Epithelial cell of proximal tubule (primary cell): ENCODE data around the gene EIF4H. TPM values are rescaled to one million over a fixed set of nuclear protein-coding genes. Genes with fewer than 3 reads are reported as not detected.

ENCODE experiments used
- DNase-seq: peaks from one replicate; pipeline ENCODE4 v3.0.0-alpha.2; 2011; ENCODE audit warnings: low read depth
- H3K4me3 ChIP-seq: 2 replicates; pipeline ENCODE4 v1.5.1; 2011; ENCODE audit warnings: low read depth, mild to moderate bottlenecking, low read length
- total RNA-seq: library from RNA; depleted of rRNA; stranded (reverse); fragments of >200 nt; gene quantifications from 2 replicates; pipeline ENCODE4 v1.2.3, GENCODE V29; 2015
- TF ChIP-seq, protein P1 (sequence below): conservative IDR thresholded peaks from 2 replicates; pipeline ENCODE4 v1.5.1; 2012; ENCODE audit warnings: low read depth, mild to moderate bottlenecking, low read length

Gene EIF4H
- total RNA-seq, 1 donor from 2014 or later = 310 TPM

DNA sequence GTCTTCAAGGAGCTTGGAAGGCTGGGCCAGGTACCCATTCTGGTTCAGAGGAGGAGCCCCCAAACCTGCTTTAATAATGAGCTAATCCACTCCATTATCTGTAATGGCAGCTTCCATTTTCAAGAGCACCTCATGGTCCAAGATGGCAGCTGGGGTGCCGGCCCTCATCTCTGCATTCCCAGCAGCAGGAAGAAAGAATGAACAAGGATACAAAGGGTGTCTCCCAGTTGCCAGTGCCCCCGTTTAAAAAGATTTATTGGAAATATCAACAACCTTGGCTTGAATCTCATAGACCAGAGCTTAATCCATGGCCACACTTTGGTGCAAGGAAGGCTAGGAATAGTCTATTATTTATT lies 44.2 kb downstream of the EIF4H start:
- H3K4me3 ChIP-seq = no peak overlapping the region
- DNase-seq = no peak
- TF ChIP-seq, protein P1, sequence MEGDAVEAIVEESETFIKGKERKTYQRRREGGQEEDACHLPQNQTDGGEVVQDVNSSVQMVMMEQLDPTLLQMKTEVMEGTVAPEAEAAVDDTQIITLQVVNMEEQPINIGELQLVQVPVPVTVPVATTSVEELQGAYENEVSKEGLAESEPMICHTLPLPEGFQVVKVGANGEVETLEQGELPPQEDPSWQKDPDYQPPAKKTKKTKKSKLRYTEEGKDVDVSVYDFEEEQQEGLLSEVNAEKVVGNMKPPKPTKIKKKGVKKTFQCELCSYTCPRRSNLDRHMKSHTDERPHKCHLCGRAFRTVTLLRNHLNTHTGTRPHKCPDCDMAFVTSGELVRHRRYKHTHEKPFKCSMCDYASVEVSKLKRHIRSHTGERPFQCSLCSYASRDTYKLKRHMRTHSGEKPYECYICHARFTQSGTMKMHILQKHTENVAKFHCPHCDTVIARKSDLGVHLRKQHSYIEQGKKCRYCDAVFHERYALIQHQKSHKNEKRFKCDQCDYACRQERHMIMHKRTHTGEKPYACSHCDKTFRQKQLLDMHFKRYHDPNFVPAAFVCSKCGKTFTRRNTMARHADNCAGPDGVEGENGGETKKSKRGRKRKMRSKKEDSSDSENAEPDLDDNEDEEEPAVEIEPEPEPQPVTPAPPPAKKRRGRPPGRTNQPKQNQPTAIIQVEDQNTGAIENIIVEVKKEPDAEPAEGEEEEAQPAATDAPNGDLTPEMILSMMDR = no peak

DNA sequence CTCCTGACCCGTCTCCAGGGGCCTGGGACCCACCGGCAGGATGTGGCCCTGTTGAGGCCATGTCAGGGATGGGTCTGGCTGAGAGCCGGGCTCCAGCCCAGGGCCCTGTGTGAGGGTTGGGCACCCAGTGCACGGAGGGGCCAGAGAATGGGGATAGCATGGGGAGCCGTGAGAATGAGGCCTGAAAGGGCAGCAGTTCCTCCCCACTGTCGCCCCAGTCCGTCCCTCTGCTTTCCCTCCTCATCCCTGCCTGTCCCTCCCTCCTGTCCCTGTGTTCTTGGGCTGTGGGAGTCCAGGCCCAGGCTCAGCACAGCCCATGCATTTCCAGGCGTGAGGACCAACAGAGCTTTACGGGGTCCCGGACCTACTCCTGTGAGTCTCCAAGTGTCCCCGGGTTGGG lies 45.3 kb downstream of the EIF4H start:
- TF ChIP-seq, protein P1 = no peak
- DNase-seq = no peak
- H3K4me3 ChIP-seq = no peak overlapping the region

DNA sequence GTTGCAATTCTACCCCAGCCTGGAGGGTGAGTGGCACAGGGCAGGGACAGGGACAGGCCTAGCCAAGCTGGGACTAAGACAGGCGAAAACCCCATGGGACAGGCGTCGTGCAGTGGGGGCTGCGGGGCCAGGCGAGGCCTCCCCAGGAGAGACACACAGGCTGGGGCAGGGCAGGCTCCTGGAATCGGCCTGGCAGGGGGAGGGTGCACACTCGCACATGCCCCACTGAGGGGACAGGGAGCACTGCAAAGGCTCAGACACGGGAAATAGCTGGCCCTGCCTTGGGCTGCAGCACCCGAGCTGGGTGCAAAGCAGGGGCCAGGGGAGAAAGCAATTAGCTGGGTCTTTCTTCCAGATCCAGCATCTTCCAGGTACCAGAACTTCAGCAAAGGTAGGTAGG lies 46.1 kb downstream of the EIF4H start:
- TF ChIP-seq, protein P1 = no peak
- no peak for DNase-seq

DNA sequence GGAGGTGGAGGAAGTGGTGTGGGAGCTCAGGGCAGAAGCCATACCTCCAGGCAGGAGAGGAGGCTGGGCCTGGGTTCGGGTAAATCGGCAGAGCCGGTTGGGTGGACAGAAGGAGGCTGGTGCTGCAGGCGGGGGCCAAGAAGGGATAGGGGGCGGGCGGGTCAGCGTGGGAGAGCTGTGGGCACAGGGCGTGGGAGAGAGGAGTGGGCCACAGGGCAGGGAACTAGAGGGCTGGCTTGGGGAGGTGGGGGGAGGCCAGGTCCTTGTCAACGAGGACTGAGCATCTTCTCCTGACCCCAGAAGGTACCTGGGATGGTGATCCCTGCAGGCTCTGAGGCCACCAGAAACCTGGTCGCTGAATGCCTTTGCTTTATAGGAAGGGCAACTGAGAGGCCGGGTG lies 47.6 kb downstream of the EIF4H start:
- H3K4me3 ChIP-seq = no peak overlapping the region
- DNase-seq = no peak
- TF ChIP-seq, protein P1 = no peak

More for the DNA sequence above, 46.1 kb downstream of the EIF4H start:
- H3K4me3 ChIP-seq = no peak overlapping the region

DNA sequence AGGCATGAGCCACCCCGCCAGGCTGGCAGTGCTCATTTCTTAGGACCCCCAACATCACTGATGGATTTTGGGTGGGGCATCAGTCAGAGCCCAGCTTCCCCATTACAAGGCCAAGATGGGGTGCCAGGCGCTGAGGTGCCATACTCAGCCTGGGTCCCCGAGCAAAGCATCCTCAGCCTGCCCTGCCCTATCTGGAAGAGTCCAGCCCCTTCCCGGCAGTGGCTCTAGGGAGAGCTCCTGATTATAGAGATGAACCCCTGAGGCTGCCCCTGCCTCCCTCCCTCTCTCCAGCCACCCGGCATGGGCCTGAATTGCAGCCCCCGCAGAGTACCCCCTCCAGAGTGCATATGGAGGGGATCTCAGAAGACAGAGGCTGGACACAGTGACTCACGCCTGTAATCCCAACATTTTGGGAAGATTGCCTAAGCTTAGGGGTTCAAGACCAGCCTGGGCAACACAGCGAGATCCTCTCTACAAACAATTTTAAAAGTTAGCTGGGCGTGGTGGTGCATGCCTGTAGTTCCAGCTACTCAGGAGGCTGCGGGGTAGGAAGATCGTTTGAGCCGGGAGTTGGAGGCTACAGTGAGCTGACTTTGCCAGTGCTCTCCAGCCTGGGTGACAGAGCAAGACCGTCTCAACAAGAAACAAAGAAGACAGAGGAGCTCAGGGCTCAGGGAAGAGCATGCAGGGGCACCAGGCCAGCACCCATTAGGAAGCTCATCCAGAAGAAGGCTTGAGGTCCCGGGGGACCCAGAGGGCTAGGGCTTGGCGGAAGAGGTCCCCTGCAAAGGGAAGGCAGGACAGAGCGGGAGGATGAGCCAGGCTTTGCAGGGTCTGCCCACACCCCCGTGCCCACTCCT lies 48.9 kb downstream of the EIF4H start:
- H3K4me3 ChIP-seq = no peak overlapping the region
- TF ChIP-seq, protein P1 = no peak
- no peak for DNase-seq

DNA sequence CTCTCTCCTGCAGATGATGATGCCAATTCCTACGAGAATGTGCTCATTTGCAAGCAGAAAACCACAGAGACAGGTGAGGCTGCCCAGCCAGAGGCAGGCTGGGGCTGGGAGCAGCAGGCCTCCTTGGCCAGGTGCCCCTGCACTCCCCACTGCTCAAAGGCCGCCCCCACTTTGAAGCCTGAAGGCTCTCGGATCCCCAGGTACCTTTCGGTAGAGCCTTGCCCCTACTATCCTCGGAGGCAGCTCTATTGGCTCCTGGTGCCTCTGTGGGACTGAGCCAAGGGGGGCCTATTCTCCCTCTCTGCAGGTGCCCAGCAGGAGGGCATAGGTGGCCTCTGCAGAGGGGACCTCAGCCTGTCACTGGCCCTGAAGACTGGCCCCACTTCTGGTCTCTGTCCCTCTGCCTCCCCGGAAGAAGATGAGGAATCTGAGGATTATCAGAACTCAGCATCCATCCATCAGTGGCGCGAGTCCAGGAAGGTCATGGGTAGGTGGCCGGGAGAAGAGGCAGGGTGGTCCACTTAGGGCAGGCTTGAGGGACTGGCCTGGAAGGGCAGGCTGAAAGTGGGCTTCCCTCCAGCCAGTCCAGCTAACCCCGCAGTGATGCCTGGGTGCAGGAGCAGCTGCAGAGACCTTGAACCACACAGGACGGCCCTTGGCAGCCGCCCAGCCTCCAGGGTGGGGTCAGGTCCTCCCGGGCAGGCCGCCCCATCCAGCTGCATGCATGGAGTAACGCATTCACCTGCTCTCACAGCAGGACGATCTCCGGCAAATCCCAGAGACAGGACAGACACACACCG lies 49.8 kb downstream of the EIF4H start:
- TF ChIP-seq, protein P1 = no peak
- no peak for DNase-seq
- H3K4me3 ChIP-seq = no peak overlapping the region
